ENCODE data around the gene CALD1.

DNA sequence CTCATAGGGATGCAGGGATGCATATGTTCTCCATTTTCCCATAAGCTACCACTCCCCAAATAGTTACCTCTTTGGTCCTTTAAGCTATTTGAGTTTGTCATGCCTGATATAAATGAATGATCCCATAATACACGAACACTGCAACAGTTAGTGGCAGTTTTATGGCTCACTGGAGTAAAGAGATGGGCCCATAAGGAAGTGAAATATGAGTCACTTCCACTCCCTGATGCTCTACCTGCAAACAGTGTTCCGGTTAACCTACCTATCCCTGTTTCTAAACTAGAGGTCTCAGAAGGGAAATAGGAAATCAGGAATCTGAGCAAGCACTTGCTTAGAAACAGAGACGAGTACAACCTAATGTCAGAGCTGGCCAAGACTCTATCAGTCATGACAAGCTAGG, 71.7 kb downstream of the CALD1 start:
- no peak for TF ChIP-seq CTCF (IDR thresholded peaks at IDR 0.05 in 8 of 11, conservative IDR thresholded peaks at IDR 0.05 in 3 of 11)
- TF ChIP-seq POLR2A (IDR thresholded peaks at IDR 0.05), result no peak

All from spleen (tissue), 7 donors.